T-helper 2 cell treated with Interferon-gamma antibody and Interleukin-4, amounts not matched to agents 5 μg/mL and 100 μg/mL, for 36 hours (primary cell): Measurements from ENCODE around the gene REXO1.

ENCODE experiments used
- DNase-seq: peaks from one replicate; pipeline ENCODE4 v3.0.0; 2021; ENCODE audit warnings: low spot score
- H3K27ac Mint-ChIP-seq: one replicate; pipeline ENCODE4 v1.8.0; 2021; ENCODE audit warnings: mild to moderate bottlenecking, mixed read lengths
- H3K27me3 Mint-ChIP-seq: one replicate; pipeline ENCODE4 v1.8.0; 2021; ENCODE audit warnings: low read depth, mixed read lengths
- H3K36me3 Mint-ChIP-seq: one replicate; pipeline ENCODE4 v1.8.0; 2021; ENCODE audit warnings: low read depth, mixed read lengths
- H3K4me1 Mint-ChIP-seq: one replicate; pipeline ENCODE4 v1.8.0; 2021; ENCODE audit warnings: low read depth, mixed read lengths
- H3K4me3 Mint-ChIP-seq: one replicate; pipeline ENCODE4 v1.8.0; 2022; ENCODE audit warnings: mild to moderate bottlenecking, moderate library complexity, mixed read lengths
- H3K9me3 Mint-ChIP-seq: one replicate; pipeline ENCODE4 v1.8.0; 2021; ENCODE audit warnings: mixed read lengths

REXO1 gene

GRCh38 chr19:1786668-1787067 lies 61.6 kb downstream of the REXO1 start:
- H3K36me3 Mint-ChIP-seq = no peaks in the 10 kb centered on the region
- H3K4me1 Mint-ChIP-seq = peaks cover 1% of the 10 kb centered on the region
- no peak overlapping the region for H3K27ac Mint-ChIP-seq
- DNase-seq = no peak
- no peak overlapping the region for H3K4me3 Mint-ChIP-seq
- H3K27me3 Mint-ChIP-seq = peaks cover 4% of the 10 kb centered on the region
- H3K9me3 Mint-ChIP-seq = no peaks in the 10 kb centered on the region

- Mint-ChIP-seq H3K36me3 (no peaks in the 10 kb centered on the region), H3K27ac (no peak overlapping the region), H3K27me3 (peaks cover 7% of the 10 kb centered on the region), H3K9me3 (no peaks in the 10 kb centered on the region), H3K4me1 (no peaks in the 10 kb centered on the region), H3K4me3 (no peak overlapping the region)
- no peak for DNase-seq
These were observed 63.0 kb downstream of the REXO1 start for GRCh38 chr19:1785310-1785709.

- Mint-ChIP-seq H3K4me1 (no peaks in the 10 kb centered on the region), H3K27ac (no peak overlapping the region), H3K27me3 (peaks cover 16% of the 10 kb centered on the region), H3K4me3 (no peak overlapping the region), H3K36me3 (no peaks in the 10 kb centered on the region), H3K9me3 (no peaks in the 10 kb centered on the region)
- no peak for DNase-seq
These were observed 64.4 kb downstream of the REXO1 start for GRCh38 chr19:1783874-1784273.

GRCh38 chr19:1783354-1783753 lies 64.9 kb downstream of the REXO1 start:
- no peaks in the 10 kb centered on the region for H3K9me3 Mint-ChIP-seq
- H3K27me3 Mint-ChIP-seq = peaks cover 20% of the 10 kb centered on the region
- H3K4me3 Mint-ChIP-seq = no peak overlapping the region
- H3K27ac Mint-ChIP-seq = no peak overlapping the region
- DNase-seq = no peak
- H3K36me3 Mint-ChIP-seq = no peaks in the 10 kb centered on the region
- H3K4me1 Mint-ChIP-seq = no peaks in the 10 kb centered on the region

GRCh38 chr19:1782521-1782920 lies 65.8 kb downstream of the REXO1 start:
- no peaks in the 10 kb centered on the region for H3K36me3 Mint-ChIP-seq
- H3K4me3 Mint-ChIP-seq = no peak overlapping the region
- H3K4me1 Mint-ChIP-seq = no peaks in the 10 kb centered on the region
- H3K27me3 Mint-ChIP-seq = peaks cover 26% of the 10 kb centered on the region
- no peaks in the 10 kb centered on the region for H3K9me3 Mint-ChIP-seq
- H3K27ac Mint-ChIP-seq = no peak overlapping the region
- DNase-seq = no peak

- peaks cover 3% of the 10 kb centered on the region for H3K36me3 Mint-ChIP-seq
- H3K4me1 Mint-ChIP-seq = no peaks in the 10 kb centered on the region
- no peak overlapping the region for H3K4me3 Mint-ChIP-seq
- no peak overlapping the region for H3K27ac Mint-ChIP-seq
- H3K27me3 Mint-ChIP-seq = peaks cover 39% of the 10 kb centered on the region
- no peaks in the 10 kb centered on the region for H3K9me3 Mint-ChIP-seq
- no peak for DNase-seq
These were observed 67.9 kb downstream of the REXO1 start for GRCh38 chr19:1780272-1780958.

GRCh38 chr19:1779574-1779973 lies 68.7 kb downstream of the REXO1 start:
- H3K4me1 Mint-ChIP-seq = no peaks in the 10 kb centered on the region
- H3K9me3 Mint-ChIP-seq = no peaks in the 10 kb centered on the region
- peaks cover 42% of the 10 kb centered on the region for H3K27me3 Mint-ChIP-seq
- peaks cover 3% of the 10 kb centered on the region for H3K36me3 Mint-ChIP-seq
- H3K27ac Mint-ChIP-seq = no peak overlapping the region
- DNase-seq = no peak
- H3K4me3 Mint-ChIP-seq = no peak overlapping the region

GRCh38 chr19:1777149-1777548 lies 71.1 kb downstream of the REXO1 start:
- H3K9me3 Mint-ChIP-seq = no peaks in the 10 kb centered on the region
- no peaks in the 10 kb centered on the region for H3K4me1 Mint-ChIP-seq
- no peak overlapping the region for H3K4me3 Mint-ChIP-seq
- peaks cover 52% of the 10 kb centered on the region for H3K27me3 Mint-ChIP-seq
- no peak for DNase-seq
- peaks cover 3% of the 10 kb centered on the region for H3K36me3 Mint-ChIP-seq
- no peak overlapping the region for H3K27ac Mint-ChIP-seq

GRCh38 chr19:1776606-1777147 lies 71.6 kb downstream of the REXO1 start:
- DNase-seq = no peak
- Mint-ChIP-seq H3K9me3 (no peaks in the 10 kb centered on the region), H3K27ac (peak overlapping the region; percentile 1), H3K36me3 (peaks cover 3% of the 10 kb centered on the region), H3K27me3 (peaks cover 52% of the 10 kb centered on the region), H3K4me3 (no peak overlapping the region), H3K4me1 (no peaks in the 10 kb centered on the region)

GRCh38 chr19:1775951-1776605 lies 72.2 kb downstream of the REXO1 start:
- H3K36me3 Mint-ChIP-seq = peaks cover 3% of the 10 kb centered on the region
- no peak overlapping the region for H3K27ac Mint-ChIP-seq
- no peak for DNase-seq
- H3K9me3 Mint-ChIP-seq = peaks cover 5% of the 10 kb centered on the region
- H3K4me1 Mint-ChIP-seq = no peaks in the 10 kb centered on the region
- no peak overlapping the region for H3K4me3 Mint-ChIP-seq
- peaks cover 54% of the 10 kb centered on the region for H3K27me3 Mint-ChIP-seq

GRCh38 chr19:1774989-1775772 lies 73.1 kb downstream of the REXO1 start:
- Mint-ChIP-seq H3K27me3 (peaks cover 59% of the 10 kb centered on the region), H3K9me3 (peaks cover 14% of the 10 kb centered on the region), H3K36me3 (peaks cover 3% of the 10 kb centered on the region), H3K4me3 (no peak overlapping the region), H3K4me1 (no peaks in the 10 kb centered on the region), H3K27ac (no peak overlapping the region)
- no peak for DNase-seq

GRCh38 chr19:1773184-1773583 lies 75.1 kb downstream of the REXO1 start:
- peaks cover 54% of the 10 kb centered on the region for H3K27me3 Mint-ChIP-seq
- H3K27ac Mint-ChIP-seq = no peak overlapping the region
- no peak for DNase-seq
- H3K4me1 Mint-ChIP-seq = no peaks in the 10 kb centered on the region
- no peak overlapping the region for H3K4me3 Mint-ChIP-seq
- peaks cover 16% of the 10 kb centered on the region for H3K9me3 Mint-ChIP-seq
- H3K36me3 Mint-ChIP-seq = peaks cover 3% of the 10 kb centered on the region

GRCh38 chr19:1770866-1771576 lies 77.3 kb downstream of the REXO1 start:
- no peak for DNase-seq
- Mint-ChIP-seq H3K9me3 (peaks cover 16% of the 10 kb centered on the region), H3K27me3 (peaks cover 52% of the 10 kb centered on the region), H3K27ac (no peak overlapping the region), H3K4me3 (no peak overlapping the region), H3K4me1 (no peaks in the 10 kb centered on the region), H3K36me3 (no peaks in the 10 kb centered on the region)

- Mint-ChIP-seq H3K4me3 (no peak overlapping the region), H3K36me3 (no peaks in the 10 kb centered on the region), H3K27me3 (peaks cover 61% of the 10 kb centered on the region), H3K27ac (no peak overlapping the region), H3K4me1 (no peaks in the 10 kb centered on the region), H3K9me3 (peaks cover 16% of the 10 kb centered on the region)
- no peak for DNase-seq
These were observed 78.7 kb downstream of the REXO1 start for GRCh38 chr19:1769645-1769985.
